Measurements from ENCODE around the gene RASAL1. TPM values are rescaled to one million over a fixed set of nuclear protein-coding genes. Genes with fewer than 3 reads are reported as not detected.

The RASAL1 gene
- total RNA-seq, 1 experiment from 2014 or later = not detected

DNA sequence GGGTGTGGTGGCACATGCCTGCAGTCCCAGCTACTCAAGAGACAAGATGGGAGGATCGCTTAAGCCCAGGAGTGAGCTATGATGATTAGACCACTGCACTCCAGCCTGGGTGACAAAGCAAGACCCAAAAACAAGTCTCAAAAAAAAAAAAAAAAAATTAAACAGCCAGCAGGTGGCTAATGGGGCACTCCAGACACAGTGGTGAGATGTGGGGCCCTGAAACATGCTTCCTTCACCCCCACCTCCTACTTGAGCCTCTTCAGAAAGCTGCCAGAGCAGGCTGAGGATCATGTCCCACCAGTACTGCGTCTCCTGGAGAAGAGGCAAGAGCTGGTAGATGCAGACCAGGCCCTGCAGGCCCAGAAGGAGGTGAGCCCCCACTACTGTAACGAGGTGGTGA, 16.1 kb upstream of the RASAL1 start:
- Histone ChIP-seq H3K9me3 (no peaks in the 10 kb centered on the region), H3K36me3 (ENCODE audit: control insufficient read depth, insufficient read depth, low read length) (no peaks in the 10 kb centered on the region), H3K4me3 (ENCODE audit: low read depth, low read length) (no peak overlapping the region), H3K27me3 (replicated peaks; ENCODE audit: control insufficient read depth, insufficient read depth, low read length) (peaks cover 3% of the 10 kb centered on the region; the same call in 1 of the 2 replicates), H3K4me1 (peaks cover 13% of the 10 kb centered on the region)
- peak overlapping the region; percentile 63 for H3K4me3 Mint-ChIP-seq (ENCODE audit: unreplicated experiment)
- H3K27ac Mint-ChIP-seq (ENCODE audit: unreplicated experiment) = no peak overlapping the region
- H3K27me3 Mint-ChIP-seq (ENCODE audit: insufficient read depth, unreplicated experiment) = peaks cover 14% of the 10 kb centered on the region
- H3K9me3 Mint-ChIP-seq (ENCODE audit: unreplicated experiment) = no peaks in the 10 kb centered on the region
- no TSS peak for BruUV-seq (replicated peaks)
- TF ChIP-seq, protein P1, sequence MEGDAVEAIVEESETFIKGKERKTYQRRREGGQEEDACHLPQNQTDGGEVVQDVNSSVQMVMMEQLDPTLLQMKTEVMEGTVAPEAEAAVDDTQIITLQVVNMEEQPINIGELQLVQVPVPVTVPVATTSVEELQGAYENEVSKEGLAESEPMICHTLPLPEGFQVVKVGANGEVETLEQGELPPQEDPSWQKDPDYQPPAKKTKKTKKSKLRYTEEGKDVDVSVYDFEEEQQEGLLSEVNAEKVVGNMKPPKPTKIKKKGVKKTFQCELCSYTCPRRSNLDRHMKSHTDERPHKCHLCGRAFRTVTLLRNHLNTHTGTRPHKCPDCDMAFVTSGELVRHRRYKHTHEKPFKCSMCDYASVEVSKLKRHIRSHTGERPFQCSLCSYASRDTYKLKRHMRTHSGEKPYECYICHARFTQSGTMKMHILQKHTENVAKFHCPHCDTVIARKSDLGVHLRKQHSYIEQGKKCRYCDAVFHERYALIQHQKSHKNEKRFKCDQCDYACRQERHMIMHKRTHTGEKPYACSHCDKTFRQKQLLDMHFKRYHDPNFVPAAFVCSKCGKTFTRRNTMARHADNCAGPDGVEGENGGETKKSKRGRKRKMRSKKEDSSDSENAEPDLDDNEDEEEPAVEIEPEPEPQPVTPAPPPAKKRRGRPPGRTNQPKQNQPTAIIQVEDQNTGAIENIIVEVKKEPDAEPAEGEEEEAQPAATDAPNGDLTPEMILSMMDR (IDR thresholded peaks at IDR 0.05; ENCODE audit: insufficient read depth in 1 of 2, low read depth in 1 of 2, low read length in 1 of 2, severe bottlenecking in 1 of 2, unreplicated experiment in 1 of 2) = no peak
- no peak for DNase-seq
- no peaks in the 10 kb centered on the region for H3K4me1 Mint-ChIP-seq (ENCODE audit: low read depth, unreplicated experiment)
- CTCF ChIA-PET = interaction anchor here (0.7 kb wide), 1 partner anchor 23 kb away, joined by 3 read pairs; no protein-coding TSS in a partner anchor
- H3K36me3 Mint-ChIP-seq (ENCODE audit: insufficient read depth, unreplicated experiment) = peaks cover 2% of the 10 kb centered on the region
- POLR2A ChIA-PET = no interaction called here
- intact Hi-C loops (cut with micrococcal nuclease; ENCODE audit: unreplicated experiment) = loop anchor here (2.0 kb wide), 1 partner anchor 159 kb away; no protein-coding TSS in a partner anchor

DNA sequence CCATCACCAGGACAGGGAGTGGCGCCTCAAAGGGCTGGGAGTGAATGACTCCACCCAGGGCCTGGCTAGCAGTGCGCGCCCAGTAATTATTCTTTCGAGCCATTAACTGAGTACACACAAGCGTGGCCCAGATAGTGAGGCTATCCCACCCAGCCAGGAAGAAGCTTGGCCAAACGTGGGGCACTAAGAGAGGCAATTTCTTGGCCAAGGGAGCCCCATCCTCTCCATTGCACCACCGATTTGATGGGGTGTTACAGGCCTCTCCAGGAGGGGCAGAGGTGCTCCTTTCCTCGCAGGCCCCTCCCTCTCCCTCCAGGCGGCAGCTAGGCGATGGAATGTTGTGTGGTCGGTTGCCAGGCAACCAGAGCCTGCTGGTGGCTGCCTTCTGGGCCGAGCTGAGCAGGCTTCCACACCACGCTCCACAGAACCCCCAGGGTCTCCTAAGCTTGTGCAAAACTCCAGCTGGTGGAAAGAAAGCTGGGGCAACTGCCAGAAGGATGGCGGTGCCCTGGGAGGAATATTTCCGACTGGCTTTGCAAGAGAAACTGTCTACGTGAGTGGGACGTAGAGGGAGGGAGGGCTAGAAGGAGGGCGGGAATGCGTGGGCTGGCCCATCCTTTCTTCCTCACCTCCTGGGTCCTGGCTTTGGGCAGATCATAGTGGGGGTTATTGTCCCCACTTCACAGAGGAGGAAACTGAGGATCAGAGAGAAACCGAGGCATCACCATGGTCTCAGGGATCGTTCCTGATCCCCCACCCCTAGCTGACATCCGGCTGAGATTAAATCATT, 14.0 kb upstream of the RASAL1 start, which contains the start of gene CFAP73:
CFAP73 (plus strand) TSS at position 364 of the 790 bp plus-strand sequence; CDS start at position 498, 134 bp downstream.
- POLR2A ChIA-PET = no interaction called here
- CTCF ChIA-PET = interaction anchor here (0.6 to 1.1 kb wide), 2 partner anchors 20 to 32 kb away, joined by 3 to 4 read pairs; no protein-coding TSS in a partner anchor
- Histone ChIP-seq H3K4me3 (ENCODE audit: low read depth, low read length) (no peak within 1 kb of the TSS), H3K27me3 (replicated peaks; ENCODE audit: control insufficient read depth, insufficient read depth, low read length) (peaks cover 3% of the 10 kb centered on the region; the same call in 1 of the 2 replicates), H3K4me1 (peaks cover 13% of the 10 kb centered on the region), H3K9me3 (no peaks in the 10 kb centered on the region), H3K36me3 (ENCODE audit: control insufficient read depth, insufficient read depth, low read length) (no peaks in the 10 kb centered on the region)
- Mint-ChIP-seq H3K4me3 (ENCODE audit: unreplicated experiment) (no peak within 1 kb of the TSS), H3K27me3 (ENCODE audit: insufficient read depth, unreplicated experiment) (peaks cover 14% of the 10 kb centered on the region), H3K27ac (ENCODE audit: unreplicated experiment) (peak within 1 kb of the TSS; percentile 35), H3K4me1 (ENCODE audit: low read depth, unreplicated experiment) (no peaks in the 10 kb centered on the region), H3K36me3 (ENCODE audit: insufficient read depth, unreplicated experiment) (no peaks in the 10 kb centered on the region), H3K9me3 (ENCODE audit: unreplicated experiment) (no peaks in the 10 kb centered on the region)
- DNase-seq = peak; percentile 91
- TF ChIP-seq, protein P1 (IDR thresholded peaks at IDR 0.05; ENCODE audit: insufficient read depth in 1 of 2, low read depth in 1 of 2, low read length in 1 of 2, severe bottlenecking in 1 of 2, unreplicated experiment in 1 of 2) = no peak
- no TSS peak for BruUV-seq (replicated peaks)
- intact Hi-C loops (cut with micrococcal nuclease; ENCODE audit: unreplicated experiment) = no loop called here

DNA sequence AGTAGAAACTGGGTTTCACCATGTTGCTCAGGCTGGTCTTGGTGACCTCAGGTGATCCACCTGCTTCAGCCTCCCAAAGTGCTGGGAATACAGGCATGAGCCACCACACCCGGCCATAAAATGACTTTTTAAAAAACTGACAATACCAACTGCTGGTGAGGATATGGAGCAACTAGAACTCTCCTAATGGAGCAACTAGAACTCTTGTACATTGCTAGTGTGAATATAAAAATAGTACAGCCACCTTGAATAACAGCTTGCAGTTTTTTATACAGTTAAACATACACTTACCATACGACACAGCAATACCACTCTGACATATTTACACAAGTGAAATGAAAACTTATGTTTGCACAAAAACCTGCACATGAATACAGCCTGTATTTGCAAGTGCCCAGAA, 11.4 kb upstream of the RASAL1 start:
- TF ChIP-seq, protein P1 (IDR thresholded peaks at IDR 0.05; ENCODE audit: insufficient read depth in 1 of 2, low read depth in 1 of 2, low read length in 1 of 2, severe bottlenecking in 1 of 2, unreplicated experiment in 1 of 2) = no peak
- CTCF ChIA-PET = no interaction called here
- Mint-ChIP-seq H3K9me3 (ENCODE audit: unreplicated experiment) (no peaks in the 10 kb centered on the region), H3K36me3 (ENCODE audit: insufficient read depth, unreplicated experiment) (no peaks in the 10 kb centered on the region), H3K27me3 (ENCODE audit: insufficient read depth, unreplicated experiment) (peaks cover 11% of the 10 kb centered on the region), H3K4me1 (ENCODE audit: low read depth, unreplicated experiment) (no peaks in the 10 kb centered on the region), H3K27ac (ENCODE audit: unreplicated experiment) (no peak overlapping the region), H3K4me3 (ENCODE audit: unreplicated experiment) (no peak overlapping the region)
- POLR2A ChIA-PET = no interaction called here
- intact Hi-C loops (cut with micrococcal nuclease; ENCODE audit: unreplicated experiment) = no loop called here
- no TSS peak for BruUV-seq (replicated peaks)
- no peaks in the 10 kb centered on the region for H3K9me3 ChIP-seq
- no peak for DNase-seq
- peaks cover 1% of the 10 kb centered on the region; the same call in 1 of the 2 replicates for H3K27me3 ChIP-seq (replicated peaks; ENCODE audit: control insufficient read depth, insufficient read depth, low read length)
- H3K36me3 ChIP-seq (ENCODE audit: control insufficient read depth, insufficient read depth, low read length) = no peaks in the 10 kb centered on the region
- peaks cover 9% of the 10 kb centered on the region for H3K4me1 ChIP-seq
- no peak overlapping the region for H3K4me3 ChIP-seq (ENCODE audit: low read depth, low read length)

Data from Caco-2 (cell line).